Mesenchymal stem cell (in vitro differentiated cells and primary cell): ENCODE data around the gene ABCG2. TPM values are rescaled to one million over a fixed set of nuclear protein-coding genes. Genes with fewer than 3 reads are reported as not detected.
A peak's percentile ranks its signal among the peaks of the same experiment; 100 is the strongest.

Experiments used
- DNase-seq: peaks from one replicate; pipeline ENCODE4 v3.0.0-alpha.2; 2013
- H2AFZ ChIP-seq: one replicate; pipeline ENCODE4 v1.6.1; 2013; ENCODE audit warnings: low read depth, mild to moderate bottlenecking, control low read depth, inconsistent platforms, low read length, moderate library complexity
- H2AK5ac ChIP-seq: 2 replicates; pipeline ENCODE4 v1.6.1; 2013; ENCODE audit warnings: low read length, moderate library complexity, mild to moderate bottlenecking, inconsistent platforms; ENCODE audit not compliant: severe bottlenecking
- H2BK120ac ChIP-seq: one replicate; pipeline ENCODE4 v1.6.1; 2013; ENCODE audit warnings: low read depth, mild to moderate bottlenecking, inconsistent platforms, low read length, moderate library complexity
- H2BK12ac ChIP-seq, 2 experiments: one replicate each; pipeline ENCODE4 v1.6.1; 2013; ENCODE audit warnings: inconsistent platforms in 2 of 2, low read length in 2 of 2, mild to moderate bottlenecking in 2 of 2, moderate library complexity in 2 of 2, control low read depth in 1 of 2
- H2BK15ac ChIP-seq: one replicate; pipeline ENCODE4 v1.6.1; 2013; ENCODE audit warnings: mild to moderate bottlenecking, low read depth, inconsistent platforms; ENCODE audit not compliant: poor library complexity, severe bottlenecking
- H2BK5ac ChIP-seq: 2 replicates; pipeline ENCODE4 v1.6.1; 2013; ENCODE audit warnings: low read depth, mild to moderate bottlenecking, low read length, control low read depth, inconsistent platforms; ENCODE audit not compliant: poor library complexity, severe bottlenecking
- H3K14ac ChIP-seq, 2 experiments: one replicate each; pipeline ENCODE4 v1.6.1; 2013; ENCODE audit warnings: inconsistent platforms in 2 of 2, low read length in 2 of 2, control low read depth in 1 of 2, mild to moderate bottlenecking in 1 of 2, moderate library complexity in 1 of 2
- H3K18ac ChIP-seq, 2 experiments: one replicate each; pipeline ENCODE4 v1.6.1; 2013; ENCODE audit warnings: inconsistent platforms in 2 of 2, low read length in 2 of 2, control low read depth in 1 of 2, low read depth in 1 of 2, mild to moderate bottlenecking in 1 of 2
- H3K23ac ChIP-seq, 2 experiments: one replicate each; pipeline ENCODE4 v1.6.1; 2013; ENCODE audit warnings: inconsistent platforms in 2 of 2, low read length in 2 of 2, mild to moderate bottlenecking in 2 of 2, moderate library complexity in 2 of 2, control low read depth in 1 of 2
- H3K27ac ChIP-seq: 2 replicates; pipeline ENCODE4 v1.5.1; 2013; ENCODE audit warnings: mild to moderate bottlenecking, moderate library complexity, low read length, control low read depth, inconsistent platforms; ENCODE audit not compliant: poor library complexity, severe bottlenecking
- H3K27me3 ChIP-seq, 2 experiments: 2 replicates each; pipeline versions ENCODE4 v1.6.1 to v1.7.0; 2013; ENCODE audit warnings: low read length in 2 of 2, mild to moderate bottlenecking in 2 of 2, moderate library complexity in 2 of 2, control low read depth in 1 of 2, inconsistent platforms in 1 of 2; ENCODE audit not compliant: control insufficient read depth in 1 of 2, insufficient read depth in 1 of 2
- H3K36me3 ChIP-seq, 2 experiments: 2 replicates each; pipeline versions ENCODE4 v1.6.1 to v1.7.0; 2013; ENCODE audit warnings: low read length in 2 of 2, control low read depth in 1 of 2, inconsistent platforms in 1 of 2, low read depth in 1 of 2, mild to moderate bottlenecking in 1 of 2; ENCODE audit not compliant: insufficient read depth in 2 of 2, control insufficient read depth in 1 of 2
- H3K4ac ChIP-seq, 2 experiments: one replicate each; pipeline ENCODE4 v1.6.1; 2013; ENCODE audit warnings: inconsistent platforms in 2 of 2, low read length in 2 of 2, mild to moderate bottlenecking in 2 of 2, moderate library complexity in 2 of 2, control low read depth in 1 of 2, low read depth in 1 of 2
- H3K4me1 ChIP-seq: 2 replicates; pipeline ENCODE4 v1.6.1; 2013; ENCODE audit warnings: low read depth, low read length, control low read depth; ENCODE audit not compliant: control insufficient read depth, insufficient read depth
- H3K4me2 ChIP-seq: 2 replicates; pipeline ENCODE4 v1.6.1; 2013; ENCODE audit warnings: low read length, mild to moderate bottlenecking, inconsistent platforms; ENCODE audit not compliant: poor library complexity, severe bottlenecking
- H3K4me3 ChIP-seq, 2 experiments: 2 replicates each; pipeline versions ENCODE4 v1.5.1 to v1.7.0; 2013; ENCODE audit warnings: low read length in 2 of 2, mild to moderate bottlenecking in 2 of 2, control low read depth in 1 of 2, low read depth in 1 of 2; ENCODE audit not compliant: insufficient read depth in 1 of 2
- H3K79me1 ChIP-seq: replicated peaks from 2 replicates; pipeline ENCODE4 v1.6.1; 2013; ENCODE audit warnings: mild to moderate bottlenecking, control low read depth, low read length, inconsistent platforms; ENCODE audit not compliant: poor library complexity, severe bottlenecking
- H3K9ac ChIP-seq: 2 replicates; pipeline ENCODE4 v1.7.0; 2013; ENCODE audit warnings: mild to moderate bottlenecking, low read length, moderate library complexity
- H3K9me3 ChIP-seq: 2 replicates; pipeline ENCODE4 v1.7.0; 2013; ENCODE audit warnings: mild to moderate bottlenecking, low read length; ENCODE audit not compliant: control insufficient read depth
- H4K8ac ChIP-seq: one replicate; pipeline ENCODE4 v1.6.1; 2013; ENCODE audit warnings: inconsistent platforms, mild to moderate bottlenecking, low read length, moderate library complexity
- H4K91ac ChIP-seq: one replicate; pipeline ENCODE4 v1.6.1; 2013; ENCODE audit warnings: mild to moderate bottlenecking, low read length, inconsistent platforms
- WGBS: methylation state at CpG from one replicate; pipeline ENCODE4 v1.1.7; 2013; ENCODE audit warnings: mixed read lengths; 5-methylcytosine and 5-hydroxymethylcytosine counted together
- polyA plus RNA-seq, 2 experiments: library from polyadenylated mRNA; stranded (reverse); fragments of 200-250 nt; gene quantifications; one replicate each; pipeline ENCODE4 v1.2.3, GENCODE V29; 2013

The ABCG2 gene
- polyA plus RNA-seq (2013, experiment 1 of 2), result 1.1 TPM
- 1.4 TPM for polyA plus RNA-seq (2013, experiment 2 of 2)

DNA sequence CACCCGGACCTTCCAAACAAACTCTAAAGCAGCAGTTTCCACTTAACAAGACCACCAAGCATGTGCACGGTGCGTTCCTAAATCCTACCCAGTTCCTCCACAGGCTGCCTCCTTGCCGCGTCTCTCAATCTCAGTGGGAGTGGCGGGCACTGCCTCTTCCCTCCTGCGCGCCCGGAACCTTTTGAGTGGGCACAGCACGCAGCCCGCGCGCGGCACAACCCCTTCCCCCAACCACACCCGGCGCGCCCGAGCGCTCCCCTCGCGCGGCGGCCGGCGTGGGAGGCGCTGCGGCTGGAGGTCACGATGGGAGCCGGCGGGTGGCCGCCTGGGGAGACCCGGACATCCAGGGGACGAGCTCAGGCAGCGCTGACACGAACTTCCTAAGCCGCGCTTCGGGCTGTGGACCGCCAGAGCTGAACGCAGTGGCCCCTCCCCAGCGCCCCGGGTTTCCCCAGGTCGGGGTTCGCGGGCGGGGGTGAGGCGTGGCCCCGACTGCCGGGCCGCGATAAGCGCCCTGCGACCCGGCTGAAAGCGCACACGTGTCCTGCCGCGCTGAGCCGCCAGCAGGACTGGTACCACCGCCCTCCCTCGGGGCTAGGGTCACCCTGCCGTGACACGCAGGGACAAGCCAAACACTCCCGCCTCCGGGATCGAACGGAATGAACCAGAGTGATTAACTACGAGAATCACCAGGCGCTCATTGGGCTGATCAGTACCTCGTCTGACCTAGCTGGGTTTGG is at the start of gene ABCG2:
ABCG2 (minus strand) TSS at position 151 of the 740 bp plus-strand sequence. CDS start 18,644 bp downstream, outside the sequence.
- H2AFZ ChIP-seq, result peak within 1 kb of the TSS; percentile 93
- peak within 1 kb of the TSS in 1 of 2 experiments; percentile 83 for H3K23ac ChIP-seq
- no peak within 1 kb of the TSS for H3K27ac ChIP-seq
- H2AK5ac ChIP-seq, result no peak within 1 kb of the TSS
- peak within 1 kb of the TSS; percentile 70 to 96 for H3K18ac ChIP-seq
- peak within 1 kb of the TSS; percentile 75 to 96 for H2BK12ac ChIP-seq
- peak within 1 kb of the TSS; percentile 72 to 84 for H3K4me3 ChIP-seq
- WGBS, result under 1% methylated on average over 67 of the region's 70 CpGs
- H3K36me3 ChIP-seq, result no peaks in the 10 kb centered on the region
- peak; percentile 47 for DNase-seq
- H3K9ac ChIP-seq, result peak within 1 kb of the TSS; percentile 82
- peaks cover 12% of the 10 kb centered on the region for H3K4me1 ChIP-seq
- H3K27me3 ChIP-seq, result peaks cover 0 to 4% of the 10 kb centered on the region in 2 experiments
- peak within 1 kb of the TSS; percentile 87 to 93 for H3K4ac ChIP-seq
- peak within 1 kb of the TSS; percentile 57 for H2BK15ac ChIP-seq
- H3K9me3 ChIP-seq, result no peaks in the 10 kb centered on the region
- H4K91ac ChIP-seq, result peak within 1 kb of the TSS; percentile 90
- no peak within 1 kb of the TSS for H2BK120ac ChIP-seq
- peak within 1 kb of the TSS in 1 of 2 experiments; percentile 91 for H3K14ac ChIP-seq
- no peak within 1 kb of the TSS for H2BK5ac ChIP-seq
- H3K4me2 ChIP-seq, result peak within 1 kb of the TSS; percentile 99
- H3K79me1 ChIP-seq, result no peaks in the 10 kb centered on the region
- peak within 1 kb of the TSS; percentile 78 for H4K8ac ChIP-seq

DNA sequence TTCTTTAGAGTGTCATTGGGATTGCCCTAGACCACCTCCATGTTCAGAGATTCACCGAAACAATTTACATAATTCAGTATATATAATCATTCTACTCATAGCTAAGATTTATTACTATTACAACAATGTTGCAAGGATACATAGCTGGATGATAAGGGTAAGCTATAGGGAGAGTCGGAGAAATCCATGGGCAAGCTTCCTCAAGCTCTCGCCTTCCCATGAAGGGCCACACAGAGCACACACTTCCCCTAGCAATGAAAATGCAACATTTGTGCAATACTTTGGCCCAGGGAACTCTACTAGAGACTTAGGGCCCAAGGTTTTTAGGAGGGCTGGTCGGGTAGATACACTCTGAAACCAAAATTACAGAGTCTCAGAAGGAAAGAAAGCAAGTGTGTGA is 49.7 kb upstream of the ABCG2 start:
- Histone ChIP-seq H4K8ac (no peak overlapping the region), H3K18ac (no peak overlapping the region), H2AK5ac (no peak overlapping the region), H3K27ac (no peak overlapping the region), H3K23ac (no peak overlapping the region), H4K91ac (no peak overlapping the region), H3K9me3 (no peaks in the 10 kb centered on the region), H3K4ac (no peak overlapping the region), H2BK120ac (no peak overlapping the region), H3K4me2 (no peak overlapping the region), H2BK15ac (no peak overlapping the region), H2AFZ (no peak overlapping the region), H3K14ac (no peak overlapping the region), H3K4me3 (no peak overlapping the region), H3K27me3 (peaks cover 0 to 3% of the 10 kb centered on the region in 2 experiments), H3K79me1 (no peaks in the 10 kb centered on the region), H3K9ac (no peak overlapping the region), H2BK5ac (no peak overlapping the region), H3K4me1 (no peaks in the 10 kb centered on the region), H2BK12ac (no peak overlapping the region), H3K36me3 (no peaks in the 10 kb centered on the region)
- WGBS, result 67% methylated on average over 3 of the region's 4 CpGs
- no peak for DNase-seq

- Histone ChIP-seq H2AK5ac (no peak overlapping the region), H3K18ac (no peak overlapping the region), H2BK12ac (no peak overlapping the region), H3K23ac (no peak overlapping the region), H3K4me1 (no peaks in the 10 kb centered on the region), H3K4me2 (no peak overlapping the region), H3K36me3 (no peaks in the 10 kb centered on the region), H4K8ac (no peak overlapping the region), H2BK15ac (no peak overlapping the region), H3K27ac (no peak overlapping the region), H3K9me3 (no peaks in the 10 kb centered on the region), H3K27me3 (no peaks in the 10 kb centered on the region), H3K79me1 (no peaks in the 10 kb centered on the region), H2BK5ac (no peak overlapping the region), H3K4me3 (no peak overlapping the region), H3K4ac (no peak overlapping the region), H2AFZ (no peak overlapping the region), H4K91ac (no peak overlapping the region), H2BK120ac (no peak overlapping the region), H3K14ac (no peak overlapping the region), H3K9ac (no peak overlapping the region)
- no peak for DNase-seq
- 91% methylated on average over 3 of the region's 4 CpGs for whole genome bisulfite sequencing
Measured at GRCh38 chr4:88207171-88207570, 48.7 kb upstream of the ABCG2 start.

GRCh38 chr4:88204882-88205281 is 46.4 kb upstream of the ABCG2 start:
- Histone ChIP-seq H3K79me1 (no peaks in the 10 kb centered on the region), H3K36me3 (no peaks in the 10 kb centered on the region), H3K4me3 (no peak overlapping the region), H3K14ac (no peak overlapping the region), H2AFZ (no peak overlapping the region), H3K23ac (no peak overlapping the region), H2BK15ac (no peak overlapping the region), H3K4me1 (no peaks in the 10 kb centered on the region), H2AK5ac (no peak overlapping the region), H3K27ac (no peak overlapping the region), H2BK5ac (no peak overlapping the region), H4K91ac (no peak overlapping the region), H2BK120ac (no peak overlapping the region), H4K8ac (no peak overlapping the region), H3K27me3 (no peaks in the 10 kb centered on the region), H3K9me3 (no peaks in the 10 kb centered on the region), H3K18ac (no peak overlapping the region), H3K4ac (no peak overlapping the region), H2BK12ac (no peak overlapping the region), H3K9ac (no peak overlapping the region), H3K4me2 (no peak overlapping the region)
- DNase-seq, result no peak
- no CpG with 5 or more reads among the region's 1 CpG for WGBS
